KMS-11 (cell line): ENCODE measurements around the gene DAZAP1.
A peak's percentile ranks its signal among the peaks of the same experiment; 100 is the strongest.

Source experiments
- H2AFZ ChIP-seq: fragments of 200-600 bp; sonication (generic); 2 replicates; pipeline ENCODE4 v1.6.1; 2016; ENCODE audit warnings: antibody characterized with exemption, mixed run types, low read depth
- H3K27ac ChIP-seq: fragments of 200-600 bp; sonication (generic); 2 replicates; pipeline ENCODE4 v1.6.1; 2016; ENCODE audit warnings: mild to moderate bottlenecking, mixed run types
- H3K27me3 ChIP-seq: fragments of 200-600 bp; sonication (generic); 2 replicates; pipeline ENCODE4 v1.6.1; 2017; ENCODE audit warnings: mild to moderate bottlenecking, low read depth, mixed run types, moderate library complexity; ENCODE audit not compliant: insufficient read depth
- H3K36me3 ChIP-seq: fragments of 200-600 bp; sonication (generic); 2 replicates; pipeline ENCODE4 v1.6.1; 2017; ENCODE audit warnings: mild to moderate bottlenecking, mixed run types; ENCODE audit not compliant: insufficient read depth
- H3K4me1 ChIP-seq: fragments of 200-600 bp; sonication (generic); 2 replicates; pipeline ENCODE4 v1.6.1; 2016; ENCODE audit warnings: mild to moderate bottlenecking, low read depth, mixed run types; ENCODE audit not compliant: poor library complexity, severe bottlenecking
- H3K4me2 ChIP-seq: fragments of 200-600 bp; sonication (generic); 2 replicates; pipeline ENCODE4 v1.7.0; 2016; ENCODE audit warnings: mild to moderate bottlenecking, mixed run types
- H3K4me3 ChIP-seq: fragments of 200-600 bp; sonication (generic); IDR thresholded peaks from 2 replicates; pipeline ENCODE4 v1.6.1; 2017; ENCODE audit warnings: low read depth, low read length, mixed read lengths; ENCODE audit not compliant: insufficient read depth
- H3K79me2 ChIP-seq: fragments of 200-600 bp; sonication (generic); 2 replicates; pipeline ENCODE4 v1.6.1; 2016; ENCODE audit warnings: low read depth, mixed run types; ENCODE audit not compliant: insufficient read depth
- H3K9ac ChIP-seq: fragments of 200-600 bp; sonication (generic); 2 replicates; pipeline ENCODE4 v1.6.1; 2016; ENCODE audit warnings: mild to moderate bottlenecking, mixed run types
- H4K20me1 ChIP-seq: fragments of 200-600 bp; sonication (generic); 2 replicates; pipeline ENCODE4 v1.6.1; 2016; ENCODE audit warnings: mild to moderate bottlenecking, mixed run types; ENCODE audit not compliant: insufficient read depth
- TF ChIP-seq, protein P1 (sequence below): fragments of 200-600 bp; sonication (generic); conservative IDR thresholded peaks from 2 replicates; pipeline ENCODE4 v1.6.1; 2017; ENCODE audit warnings: low read depth, mild to moderate bottlenecking, antibody characterized with exemption, low read length, moderate library complexity, mixed read lengths

The DAZAP1 gene

DNA sequence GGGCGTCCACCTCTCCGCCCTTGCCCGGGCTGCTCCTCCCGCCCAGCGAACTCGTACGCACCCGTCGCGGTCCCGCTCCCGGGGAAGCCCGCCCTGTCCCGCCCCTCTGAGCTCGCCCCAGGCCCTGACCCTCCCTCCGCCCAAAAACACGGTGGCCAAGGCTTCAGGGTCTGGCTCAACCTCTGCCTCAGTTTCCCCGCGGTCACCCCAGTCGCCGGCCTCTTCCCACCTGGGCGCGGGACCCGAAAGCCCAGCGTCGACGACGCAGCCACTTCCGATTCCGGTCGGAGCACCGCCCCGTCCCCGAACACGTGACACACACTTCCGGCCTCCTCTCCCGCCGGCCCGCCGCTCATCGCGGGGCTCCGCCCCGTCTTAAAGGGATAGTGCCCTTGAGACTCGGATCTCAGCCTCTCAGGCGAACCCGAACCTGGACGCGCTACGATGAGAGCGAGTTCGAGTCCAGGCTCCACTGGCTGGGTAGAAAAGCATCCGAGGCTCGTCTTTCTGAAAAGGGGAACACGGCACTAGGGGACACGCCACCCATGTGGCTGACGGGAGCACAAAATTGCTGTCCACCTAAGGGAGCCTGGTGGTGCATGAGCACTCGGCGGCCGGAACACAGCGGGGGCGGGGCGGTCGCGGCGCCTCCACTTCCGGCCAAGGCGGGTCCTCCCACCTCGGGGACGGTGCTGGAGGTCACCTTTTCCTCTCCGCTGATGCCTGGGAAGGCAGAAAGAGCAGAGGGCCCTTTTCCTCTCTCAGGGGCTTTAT is 71.7 kb downstream of the DAZAP1 start, which contains the start of gene C19orf25:
TSS of gene C19orf25 (minus strand) at position 282 of the 774 bp plus-strand sequence. CDS start 312 bp downstream, outside the sequence.
- Histone ChIP-seq H3K79me2 (peaks cover 9% of the 10 kb centered on the region), H3K9ac (peak within 1 kb of the TSS; percentile 42; the same call in 1 of the 2 replicates), H3K36me3 (no peaks in the 10 kb centered on the region; the same call in 1 of the 2 replicates), H4K20me1 (no peaks in the 10 kb centered on the region), H3K27me3 (peaks cover 20% of the 10 kb centered on the region), H3K4me2 (peak within 1 kb of the TSS; percentile 96), H2AFZ (peak within 1 kb of the TSS; percentile 92), H3K4me3 (no peak within 1 kb of the TSS), H3K4me1 (peaks cover 13% of the 10 kb centered on the region), H3K27ac (no peak within 1 kb of the TSS)
- TF ChIP-seq, protein P1, sequence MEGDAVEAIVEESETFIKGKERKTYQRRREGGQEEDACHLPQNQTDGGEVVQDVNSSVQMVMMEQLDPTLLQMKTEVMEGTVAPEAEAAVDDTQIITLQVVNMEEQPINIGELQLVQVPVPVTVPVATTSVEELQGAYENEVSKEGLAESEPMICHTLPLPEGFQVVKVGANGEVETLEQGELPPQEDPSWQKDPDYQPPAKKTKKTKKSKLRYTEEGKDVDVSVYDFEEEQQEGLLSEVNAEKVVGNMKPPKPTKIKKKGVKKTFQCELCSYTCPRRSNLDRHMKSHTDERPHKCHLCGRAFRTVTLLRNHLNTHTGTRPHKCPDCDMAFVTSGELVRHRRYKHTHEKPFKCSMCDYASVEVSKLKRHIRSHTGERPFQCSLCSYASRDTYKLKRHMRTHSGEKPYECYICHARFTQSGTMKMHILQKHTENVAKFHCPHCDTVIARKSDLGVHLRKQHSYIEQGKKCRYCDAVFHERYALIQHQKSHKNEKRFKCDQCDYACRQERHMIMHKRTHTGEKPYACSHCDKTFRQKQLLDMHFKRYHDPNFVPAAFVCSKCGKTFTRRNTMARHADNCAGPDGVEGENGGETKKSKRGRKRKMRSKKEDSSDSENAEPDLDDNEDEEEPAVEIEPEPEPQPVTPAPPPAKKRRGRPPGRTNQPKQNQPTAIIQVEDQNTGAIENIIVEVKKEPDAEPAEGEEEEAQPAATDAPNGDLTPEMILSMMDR: no peak

DNA sequence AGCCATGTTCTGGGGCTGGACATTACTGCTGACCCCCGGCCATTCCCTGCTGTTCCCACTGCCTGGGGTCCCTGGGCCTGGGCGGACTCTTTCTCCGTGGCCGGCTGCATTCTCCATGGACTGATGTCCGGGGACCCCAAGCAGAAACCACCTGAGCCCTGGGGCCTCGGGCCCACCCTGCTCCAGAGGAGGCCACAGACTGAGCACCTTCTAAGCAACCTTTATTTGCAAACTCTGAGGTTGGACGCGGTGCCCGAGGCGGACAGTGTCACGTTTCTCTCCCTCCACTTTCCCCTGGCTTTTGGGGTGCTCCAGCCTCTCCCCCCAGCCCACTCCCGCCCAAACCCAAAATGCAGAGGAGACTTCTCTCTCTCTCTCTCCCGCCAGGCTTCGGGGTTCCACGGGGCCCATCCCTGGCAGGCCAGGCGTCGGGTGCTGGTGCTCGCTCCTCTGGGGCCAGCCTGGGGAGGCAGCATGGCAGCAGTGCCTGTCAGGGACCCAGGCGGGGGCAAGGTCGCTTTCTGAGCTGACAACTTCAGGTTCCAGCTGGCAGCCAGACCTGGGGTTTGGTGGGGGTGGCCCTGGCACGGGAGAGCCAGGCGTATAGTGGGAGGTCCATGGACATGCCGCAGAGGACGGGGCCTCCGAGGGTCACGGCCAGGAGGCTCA is 74.0 kb downstream of the DAZAP1 start:
- H3K4me2 ChIP-seq: no peak overlapping the region
- no peak overlapping the region for H3K9ac ChIP-seq
- no peak overlapping the region for H3K4me3 ChIP-seq

DNA sequence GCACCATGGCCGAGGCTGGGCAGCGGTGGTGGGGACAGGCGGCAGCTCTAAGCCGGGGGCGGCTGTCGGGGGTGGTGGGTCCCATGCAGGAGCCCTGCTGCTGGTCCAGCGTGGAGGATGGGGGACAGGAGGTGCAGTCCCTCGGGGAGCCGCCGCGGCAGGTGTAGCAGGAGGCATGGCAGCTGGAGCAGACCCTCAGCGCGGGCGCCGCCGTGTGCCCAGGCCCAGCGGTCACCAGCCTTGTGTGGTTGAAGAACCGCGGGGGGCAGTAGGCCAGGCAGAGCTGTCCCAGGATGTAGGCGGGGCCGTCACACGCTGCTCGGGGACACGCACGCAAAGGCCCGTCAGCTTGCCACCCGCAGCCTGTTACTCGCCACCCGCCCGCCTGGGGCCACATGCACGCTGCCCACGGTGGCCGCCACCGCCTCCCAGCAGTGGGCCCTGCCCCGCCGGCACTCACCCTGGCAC is 74.5 kb downstream of the DAZAP1 start:
- Histone ChIP-seq H3K27me3 (peaks cover 37% of the 10 kb centered on the region), H3K9ac (no peak overlapping the region), H2AFZ (no peak overlapping the region), H4K20me1 (no peaks in the 10 kb centered on the region), H3K79me2 (peaks cover 9% of the 10 kb centered on the region), H3K27ac (no peak overlapping the region), H3K36me3 (no peaks in the 10 kb centered on the region), H3K4me1 (peaks cover 13% of the 10 kb centered on the region), H3K4me2 (no peak overlapping the region), H3K4me3 (no peak overlapping the region)
- TF ChIP-seq, protein P1: no peak

More for the DNA sequence above, 74.0 kb downstream of the DAZAP1 start:
- Histone ChIP-seq H4K20me1 (no peaks in the 10 kb centered on the region), H3K27ac (no peak overlapping the region), H3K4me1 (peaks cover 13% of the 10 kb centered on the region), H2AFZ (no peak overlapping the region), H3K36me3 (no peaks in the 10 kb centered on the region; the same call in 1 of the 2 replicates), H3K79me2 (peaks cover 9% of the 10 kb centered on the region), H3K27me3 (peaks cover 37% of the 10 kb centered on the region)
- TF ChIP-seq, protein P1: no peak

DNA sequence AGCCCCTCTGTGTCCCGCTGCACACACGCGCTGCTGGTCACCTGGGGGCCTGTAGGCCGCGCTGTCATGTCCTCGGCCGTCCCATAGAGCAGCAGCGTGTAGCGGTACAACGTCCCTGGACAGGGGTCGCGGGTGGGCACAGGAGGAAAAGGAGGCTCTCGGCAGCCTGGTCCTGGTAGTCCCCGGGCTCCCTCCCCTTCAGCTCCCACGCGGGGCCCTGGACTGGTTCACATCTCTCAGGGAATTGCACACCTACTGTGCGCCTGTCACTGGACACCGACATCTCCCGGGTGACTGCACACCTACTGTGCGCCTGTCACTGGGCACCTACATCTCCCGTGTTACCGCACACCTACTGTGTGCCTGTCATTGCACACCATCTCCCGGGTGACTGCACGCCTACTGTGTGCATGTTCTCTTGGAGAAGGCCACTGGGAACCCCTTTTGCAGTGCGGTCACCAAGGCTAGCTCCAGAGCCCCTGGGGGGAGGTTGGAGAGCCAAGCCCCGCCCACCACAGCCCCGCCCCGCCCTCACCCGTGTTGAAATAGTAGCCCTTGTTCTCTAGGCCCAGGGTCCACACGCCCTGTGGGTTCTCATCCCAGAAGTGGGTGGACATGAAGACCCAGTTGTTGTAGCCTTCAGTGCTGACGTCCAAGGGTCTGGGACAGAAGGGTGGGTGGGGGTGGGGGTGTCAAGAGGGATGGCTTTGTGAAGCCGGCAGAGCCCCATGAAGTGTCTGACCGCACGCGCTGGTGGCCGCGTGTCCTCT is 75.2 kb downstream of the DAZAP1 start:
- H3K4me3 ChIP-seq: no peak overlapping the region
- H3K36me3 ChIP-seq: no peaks in the 10 kb centered on the region
- no peak overlapping the region for H3K9ac ChIP-seq
- H3K4me1 ChIP-seq: peaks cover 8% of the 10 kb centered on the region
- H3K27ac ChIP-seq: no peak overlapping the region
- no peaks in the 10 kb centered on the region for H4K20me1 ChIP-seq
- H2AFZ ChIP-seq: no peak overlapping the region
- H3K27me3 ChIP-seq: peaks cover 42% of the 10 kb centered on the region
- H3K4me2 ChIP-seq: no peak overlapping the region
- TF ChIP-seq, protein P1: no peak
- peaks cover 9% of the 10 kb centered on the region for H3K79me2 ChIP-seq
